Ramos (cell line): ENCODE measurements around the gene IL9R.
"Not testable (repeated sequence)": the region's sequence is repeated elsewhere in the genome, so short reads cannot be mapped to it uniquely, and the experiment has no call there.

Experiments
- in situ Hi-C: fragments of 300-500 bp; cut with MboI; formaldehyde crosslinking; loops from one replicate; pipeline ENCODE4 v1.14.3; 2022; ENCODE audit warnings: low sequenced_read_pairs; ENCODE audit not compliant: unreplicated experiment

The IL9R gene, protein sequence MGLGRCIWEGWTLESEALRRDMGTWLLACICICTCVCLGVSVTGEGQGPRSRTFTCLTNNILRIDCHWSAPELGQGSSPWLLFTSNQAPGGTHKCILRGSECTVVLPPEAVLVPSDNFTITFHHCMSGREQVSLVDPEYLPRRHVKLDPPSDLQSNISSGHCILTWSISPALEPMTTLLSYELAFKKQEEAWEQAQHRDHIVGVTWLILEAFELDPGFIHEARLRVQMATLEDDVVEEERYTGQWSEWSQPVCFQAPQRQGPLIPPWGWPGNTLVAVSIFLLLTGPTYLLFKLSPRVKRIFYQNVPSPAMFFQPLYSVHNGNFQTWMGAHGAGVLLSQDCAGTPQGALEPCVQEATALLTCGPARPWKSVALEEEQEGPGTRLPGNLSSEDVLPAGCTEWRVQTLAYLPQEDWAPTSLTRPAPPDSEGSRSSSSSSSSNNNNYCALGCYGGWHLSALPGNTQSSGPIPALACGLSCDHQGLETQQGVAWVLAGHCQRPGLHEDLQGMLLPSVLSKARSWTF

DNA sequence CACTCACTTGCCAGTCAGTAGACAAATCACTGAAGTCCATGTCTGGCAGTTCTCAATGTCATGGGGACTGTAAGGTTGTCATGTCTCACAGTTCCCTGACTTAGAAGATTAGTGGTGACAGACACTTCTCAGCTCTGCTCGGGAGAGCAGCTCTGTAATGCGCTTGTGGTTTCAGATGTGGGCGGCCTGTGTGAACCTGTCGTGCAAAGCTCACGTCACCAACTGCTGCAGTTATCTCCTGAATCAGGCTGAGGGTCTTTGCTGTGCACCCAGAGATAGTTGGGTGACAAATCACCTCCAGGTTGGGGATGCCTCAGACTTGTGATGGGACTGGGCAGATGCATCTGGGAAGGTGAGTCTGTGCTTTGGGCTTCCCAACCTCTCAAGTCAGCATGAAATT lies at the start of gene IL9R:
IL9R (plus strand) TSS at position 261 of the 400 bp plus-strand sequence; CDS start at position 325, 64 bp downstream.
- in situ Hi-C loops: no loop called here

DNA sequence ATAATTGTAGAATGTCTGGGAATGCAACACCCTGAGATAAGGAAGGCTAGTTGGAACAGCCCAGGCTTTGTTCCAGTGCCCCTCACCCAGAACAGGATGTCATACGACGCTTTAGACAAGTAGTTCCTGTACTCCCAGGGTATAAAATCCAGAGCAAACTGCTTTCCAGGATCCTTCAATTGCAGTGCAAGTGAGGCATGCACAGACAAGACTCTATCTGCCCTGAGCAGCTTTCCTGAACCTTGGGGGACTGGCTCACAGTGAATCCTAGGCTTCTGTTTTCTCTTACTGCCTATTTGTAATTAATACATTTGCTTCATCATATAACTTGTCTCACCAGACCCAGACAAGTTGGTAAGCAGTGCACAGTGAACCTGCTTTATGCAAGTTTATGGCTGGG lies 48.4 kb upstream of the IL9R start:
- in situ Hi-C loops: no loop called here

DNA sequence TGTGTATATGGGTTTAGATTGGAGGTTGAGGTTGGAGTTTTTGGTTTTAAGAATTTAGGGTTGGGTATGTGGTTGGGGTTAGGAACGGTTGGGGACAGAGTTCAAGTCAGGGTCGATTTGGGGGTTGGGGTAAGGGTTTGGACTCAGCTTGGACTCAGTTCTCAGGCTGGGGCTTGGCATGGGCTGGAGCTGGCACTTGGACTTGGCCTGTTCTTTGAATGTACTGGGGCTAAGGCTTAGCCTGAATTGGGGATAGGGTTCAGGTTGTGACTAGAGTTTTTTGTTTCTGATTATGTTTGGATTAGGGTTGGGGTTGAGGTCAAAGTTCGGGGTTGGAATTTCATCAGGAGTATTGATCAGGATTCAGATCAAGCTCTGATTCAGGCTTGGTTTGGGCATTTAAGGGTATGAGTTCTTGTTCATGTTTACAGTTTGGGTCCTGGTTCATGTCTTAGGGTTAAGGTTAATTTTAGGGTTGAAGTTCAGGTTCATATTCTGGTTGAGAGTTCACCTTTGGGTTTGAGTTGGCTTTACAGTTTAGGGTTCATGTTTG lies 46.2 kb upstream of the IL9R start:
- in situ Hi-C loops: no loop called here

DNA sequence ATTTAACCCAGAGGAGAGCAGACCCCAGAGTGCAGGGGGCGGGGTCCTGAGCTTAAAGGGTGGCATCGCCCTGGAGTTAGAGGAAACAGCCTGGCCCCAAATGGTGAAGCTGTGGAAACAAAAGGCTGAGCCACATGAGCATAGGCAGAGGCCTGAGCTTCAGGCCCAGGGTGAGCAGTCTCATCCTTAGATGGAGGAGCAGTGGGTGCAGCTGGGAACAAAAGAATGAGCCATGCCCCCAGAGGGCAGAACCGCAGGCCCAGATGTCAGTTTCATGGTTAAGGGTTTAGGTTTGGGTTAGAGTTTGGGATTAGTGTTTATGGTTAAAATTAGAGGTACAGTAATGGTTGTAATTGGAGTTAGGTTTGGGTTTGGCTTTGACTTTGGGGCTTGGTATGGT lies 44.4 kb upstream of the IL9R start:
- in situ Hi-C loops: no loop called here

DNA sequence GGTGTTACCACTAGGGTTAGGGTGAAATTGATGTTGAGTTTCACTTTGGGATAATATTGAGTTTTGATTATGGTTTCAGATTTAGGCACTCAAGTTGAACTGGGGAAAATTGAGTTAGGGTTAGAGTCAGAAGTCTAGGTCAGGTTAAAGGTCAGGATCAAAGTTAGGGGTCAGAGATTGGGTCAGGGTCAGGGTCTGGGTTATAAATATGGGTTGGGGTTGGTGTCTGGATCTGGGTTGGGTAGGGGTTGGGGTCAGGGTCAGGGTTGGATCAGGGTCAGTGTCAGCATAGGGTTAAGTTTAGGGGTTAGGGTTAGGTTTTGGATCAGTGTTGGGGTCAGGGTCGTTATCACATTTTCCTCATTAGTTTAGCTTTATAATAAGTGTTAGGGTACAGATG lies 42.7 kb upstream of the IL9R start:
- in situ Hi-C loops: no loop called here

DNA sequence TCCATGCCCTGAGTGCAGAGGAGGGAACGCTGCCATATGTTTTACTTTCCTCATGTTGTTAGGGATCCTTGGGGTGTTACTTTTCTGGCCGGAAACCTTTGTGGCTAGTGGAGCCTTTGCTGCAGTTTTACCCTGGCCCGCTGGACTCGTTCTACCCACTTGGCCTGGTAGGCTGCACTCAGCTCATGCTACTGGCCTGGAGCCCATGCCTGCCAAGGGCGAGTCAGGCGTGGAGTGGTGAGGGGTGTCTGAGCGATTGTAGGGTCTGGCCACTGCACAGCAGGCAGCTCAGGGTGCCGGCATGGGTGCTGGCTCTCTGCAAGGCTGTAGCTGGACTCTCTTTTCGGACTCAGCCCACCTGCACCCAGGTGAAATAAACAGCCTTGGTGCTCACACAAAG lies 41.4 kb upstream of the IL9R start:
- in situ Hi-C loops: no loop called here

DNA sequence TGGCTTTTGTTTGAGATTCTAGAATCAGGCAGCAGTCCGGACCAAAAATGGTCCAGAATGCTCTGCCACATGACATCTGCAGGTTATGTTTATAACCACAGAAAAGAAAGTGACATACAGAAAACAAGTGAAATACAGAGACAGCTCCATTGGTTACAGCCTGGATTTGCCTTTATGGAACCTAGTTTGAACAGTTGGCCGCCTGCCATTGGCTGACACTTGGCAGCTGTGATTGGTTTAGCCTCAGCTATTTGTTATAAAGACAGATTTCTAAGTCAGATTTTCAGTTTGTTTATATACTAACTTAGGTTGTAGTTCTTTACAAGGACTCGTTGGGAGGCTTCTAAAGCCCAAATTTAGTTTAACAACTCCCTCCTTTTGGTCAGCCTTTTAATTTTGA lies 40.8 kb upstream of the IL9R start:
- in situ Hi-C loops: no loop called here

DNA sequence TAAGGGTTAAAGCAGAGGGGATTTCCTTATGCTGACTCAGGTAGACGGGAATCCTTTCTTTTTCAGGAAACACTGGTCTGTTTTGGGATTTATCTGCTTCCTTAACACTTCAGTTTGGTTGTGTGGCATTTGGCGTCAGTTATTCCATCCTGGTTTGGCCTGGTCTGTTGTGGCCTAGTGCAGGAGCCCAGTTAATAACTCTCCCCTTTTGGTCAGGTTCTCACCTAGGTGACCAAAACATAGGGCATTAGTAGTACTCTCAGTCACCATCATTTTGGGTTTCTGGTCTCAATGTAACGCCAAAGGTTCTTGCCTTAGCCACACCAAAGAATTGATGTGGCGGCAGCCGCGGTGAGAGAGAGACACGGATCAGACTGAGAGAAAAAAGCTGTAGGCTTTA lies 39.7 kb upstream of the IL9R start:
- in situ Hi-C loops: no loop called here

DNA sequence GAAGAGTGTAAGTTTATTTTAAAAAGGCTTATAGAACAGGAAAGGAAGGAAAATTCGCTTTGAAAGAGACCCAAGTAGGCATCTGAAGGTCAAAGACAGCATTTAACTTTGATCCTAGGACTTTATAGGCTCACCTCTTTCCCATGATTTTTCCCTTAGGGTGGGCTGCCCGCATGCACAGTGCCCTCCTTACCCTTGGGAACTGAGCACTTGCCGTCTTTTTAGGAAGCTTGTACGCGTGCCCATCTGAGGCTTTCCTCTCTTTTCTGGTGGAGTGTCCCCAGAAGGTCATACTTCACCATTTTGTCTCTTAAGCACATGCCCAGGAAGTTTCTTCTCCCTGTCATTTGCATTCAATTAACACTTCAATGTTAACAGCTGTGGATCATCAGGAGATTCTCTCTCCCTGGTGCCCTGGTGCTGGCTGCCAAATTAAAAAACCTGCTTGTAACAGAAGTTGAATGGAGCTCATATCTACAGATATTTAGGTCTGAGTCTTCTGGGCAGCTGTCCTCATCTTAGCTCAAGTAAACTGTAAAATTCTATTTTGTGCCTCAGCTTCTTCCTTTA lies 38.4 kb upstream of the IL9R start:
- in situ Hi-C loops: no loop called here

DNA sequence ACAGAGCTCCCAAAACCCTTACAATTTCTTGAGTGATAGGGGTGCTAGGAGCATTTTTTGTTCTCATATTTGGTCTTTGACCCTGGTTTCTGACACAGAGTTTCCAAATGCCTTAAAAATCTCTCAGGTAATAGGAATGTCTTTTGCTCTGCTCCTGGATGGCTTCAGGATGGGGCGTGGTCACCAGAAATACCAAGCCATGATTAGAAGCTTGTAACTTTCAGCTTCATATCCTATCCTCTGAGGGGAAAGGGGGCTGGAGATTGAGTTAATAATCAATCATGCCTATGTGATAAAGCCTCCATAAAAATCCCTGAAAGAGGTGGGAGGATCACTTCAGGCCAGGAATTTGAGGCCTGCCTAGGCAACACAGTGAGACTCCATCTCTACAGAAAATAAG lies 34.6 kb upstream of the IL9R start:
- in situ Hi-C loops: no loop called here

DNA sequence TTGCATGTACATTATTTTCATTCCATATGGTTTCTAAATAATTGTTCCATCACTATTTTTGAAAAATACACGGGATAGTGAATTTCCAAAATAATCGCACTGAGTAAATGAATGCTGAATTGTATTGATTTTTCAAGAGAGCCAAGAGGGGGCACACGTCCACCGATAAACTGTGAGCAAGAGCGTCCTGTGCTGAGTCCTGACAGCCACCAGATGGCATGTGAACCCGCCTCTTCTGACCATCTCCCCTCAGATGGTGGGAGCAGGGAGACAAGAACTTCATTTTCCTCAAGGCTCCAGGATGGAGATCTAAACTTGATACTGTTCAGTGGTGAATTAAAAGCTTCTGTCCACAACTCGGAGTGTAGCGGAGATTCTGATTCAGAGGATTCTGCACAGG lies 30.6 kb upstream of the IL9R start:
- in situ Hi-C loops: no loop called here

DNA sequence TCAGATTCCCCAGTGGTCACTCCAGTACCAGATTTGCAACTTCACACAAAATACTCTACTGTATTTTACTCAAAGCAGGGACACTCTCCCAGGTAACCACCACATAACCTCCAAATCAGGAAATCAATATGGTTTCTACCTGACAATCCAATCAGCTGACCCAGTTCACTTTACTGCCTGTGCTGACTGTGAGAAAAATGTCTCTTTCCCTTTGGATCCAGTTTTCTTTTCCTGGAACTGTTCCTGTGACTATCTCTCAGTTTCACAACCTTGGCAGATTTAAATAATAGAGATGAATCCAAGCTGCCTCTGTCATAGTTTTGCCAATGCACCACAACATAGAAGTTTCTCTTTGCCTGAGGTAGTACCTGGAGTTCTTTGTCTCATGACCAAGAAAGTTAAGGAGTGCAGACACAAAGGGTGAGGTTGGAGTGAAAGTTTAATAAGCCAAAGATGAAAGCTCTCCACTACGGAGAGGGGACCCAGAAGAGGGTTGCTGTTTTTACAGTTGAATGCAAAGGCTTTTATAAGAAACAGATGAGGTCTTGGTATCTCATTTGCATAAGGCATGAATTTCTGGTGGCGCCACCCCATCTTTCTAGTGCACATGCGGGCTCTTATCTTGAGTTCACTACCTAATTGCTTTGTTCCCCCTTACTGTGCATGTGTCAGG lies 29.7 kb upstream of the IL9R start:
- in situ Hi-C loops: no loop called here

DNA sequence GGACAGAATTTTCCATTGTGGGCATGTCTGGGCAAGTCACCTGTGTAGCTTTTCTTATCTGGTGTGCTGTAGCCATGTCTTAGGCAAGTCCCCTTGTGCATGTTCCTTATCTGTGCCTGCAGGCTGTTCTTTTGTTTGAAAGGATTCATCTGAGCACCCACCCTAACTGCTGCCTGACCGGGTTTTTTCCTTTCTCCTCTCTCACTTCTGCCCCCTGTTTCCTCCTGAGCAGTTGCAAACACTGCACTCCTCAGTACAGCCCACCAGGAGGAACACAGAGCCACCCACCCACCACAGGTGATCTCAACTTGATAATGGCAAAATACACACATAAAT lies 29.2 kb upstream of the IL9R start:
- in situ Hi-C loops: no loop called here

DNA sequence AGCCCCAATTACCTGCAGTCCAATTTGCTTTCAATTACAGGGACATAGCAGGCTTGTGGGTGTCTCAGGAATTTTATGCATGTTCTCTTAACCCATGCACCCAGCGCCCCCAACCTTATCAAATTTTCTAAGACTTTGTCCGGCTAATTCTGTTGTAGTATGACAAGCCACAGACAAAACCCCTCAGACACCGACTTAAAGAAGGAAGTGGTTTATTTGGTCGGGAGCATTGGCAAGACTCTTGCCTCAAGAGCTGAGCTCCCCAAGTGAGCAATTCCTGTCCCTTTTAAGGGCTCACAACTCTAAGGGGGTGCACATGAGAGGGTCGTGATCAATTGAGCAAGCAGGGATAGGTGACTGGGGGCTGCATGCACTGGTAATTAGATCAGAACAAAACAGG lies 28.7 kb upstream of the IL9R start:
- in situ Hi-C loops: no loop called here

DNA sequence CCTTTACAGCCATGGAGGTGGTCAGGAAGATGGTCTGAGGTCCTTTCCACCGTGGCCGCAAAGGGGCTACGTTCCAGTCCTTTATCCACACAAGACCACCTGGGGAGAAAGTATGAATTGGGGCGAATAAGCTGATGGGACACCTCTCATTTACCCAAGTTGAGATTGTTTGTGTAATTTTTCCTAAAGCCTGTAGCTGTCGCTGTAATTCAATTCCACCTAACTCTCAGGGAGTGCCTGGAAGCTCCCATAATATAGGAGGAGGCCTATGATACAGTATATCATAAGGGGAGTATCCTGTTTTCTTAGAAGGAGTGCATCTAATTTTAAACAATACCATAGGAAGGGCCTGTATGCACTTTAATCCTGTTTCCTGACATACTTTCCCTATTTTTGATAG lies 25.8 kb upstream of the IL9R start:
- in situ Hi-C loops: not testable (repeated sequence)

DNA sequence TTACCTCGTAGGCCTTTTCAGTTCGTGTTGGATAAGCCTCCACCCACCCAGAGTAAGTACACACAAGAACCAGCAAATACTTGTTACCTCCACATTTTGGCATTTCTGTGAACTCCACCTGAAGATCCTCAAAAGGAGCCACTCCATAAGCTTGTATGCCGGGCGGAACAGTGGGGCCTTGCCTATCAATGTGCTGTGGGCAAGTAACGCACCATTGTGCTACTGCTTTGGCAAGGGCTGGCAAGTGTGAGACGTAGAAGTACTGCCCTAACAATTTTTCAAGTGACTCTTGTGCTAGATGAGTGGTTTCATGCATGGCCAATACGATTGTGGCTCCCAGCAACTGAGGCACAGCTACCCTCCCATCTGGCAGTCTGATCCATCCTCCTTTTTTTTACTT lies 25.3 kb upstream of the IL9R start:
- in situ Hi-C loops: not testable (repeated sequence)

DNA sequence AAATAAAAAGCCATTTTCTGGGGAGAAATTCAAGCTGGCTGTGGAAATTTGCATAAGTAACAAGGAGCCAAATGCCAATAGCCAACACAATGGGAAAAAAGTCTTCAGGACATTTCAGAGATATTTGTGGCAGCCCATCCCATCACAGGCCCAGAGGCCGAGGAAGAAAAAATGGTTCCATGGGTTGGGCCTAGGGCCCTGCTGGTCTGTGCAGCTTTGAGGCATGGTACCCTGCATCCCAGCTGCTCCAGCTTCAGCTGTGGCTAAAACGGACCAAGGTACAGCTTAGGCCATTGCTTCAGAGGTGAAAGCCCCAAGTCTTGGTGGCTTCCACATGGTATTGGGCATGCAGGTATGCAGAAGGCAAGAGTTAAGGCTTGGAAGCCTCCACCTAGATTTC lies 14.2 kb upstream of the IL9R start:
- in situ Hi-C loops: no loop called here

DNA sequence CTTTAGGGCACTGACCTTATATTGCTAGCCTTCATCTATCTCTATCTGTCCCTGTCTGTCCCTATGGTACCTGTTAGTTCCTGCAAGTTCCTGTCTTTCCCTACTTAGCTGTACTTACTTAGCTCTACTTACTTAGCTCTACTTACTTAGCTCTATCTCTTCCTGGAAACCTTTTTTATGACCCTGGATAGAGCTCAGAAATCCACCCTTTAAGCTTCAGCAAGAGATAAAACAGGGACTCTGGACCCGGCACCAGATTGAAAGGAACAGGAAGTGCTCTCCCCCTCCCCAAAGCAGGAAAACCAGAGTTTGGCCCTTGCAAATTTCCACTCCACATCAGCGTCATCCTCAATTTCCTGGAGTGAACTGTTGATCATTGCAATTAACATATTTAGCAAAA lies 12.3 kb upstream of the IL9R start:
- in situ Hi-C loops: no loop called here

DNA sequence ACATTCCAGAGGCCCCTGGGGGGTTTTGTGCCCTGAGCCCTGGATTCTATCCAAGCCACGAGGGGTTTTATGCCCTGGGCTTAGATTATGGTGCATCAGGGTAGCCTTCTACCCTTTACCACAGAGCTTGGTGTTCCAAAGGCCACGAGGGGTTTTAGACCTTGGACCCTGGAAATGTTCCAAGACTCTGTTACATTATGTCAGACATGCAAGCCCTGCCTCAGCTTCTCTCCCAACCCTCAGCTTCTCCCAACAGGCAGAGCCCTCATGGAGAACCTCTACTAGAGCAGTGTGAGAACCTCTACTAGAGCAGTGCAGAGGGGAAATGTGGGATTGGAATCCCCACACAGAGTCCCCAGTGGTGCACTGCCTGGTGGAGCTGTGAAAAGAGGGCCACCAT lies 10.5 kb upstream of the IL9R start:
- in situ Hi-C loops: not testable (repeated sequence)

DNA sequence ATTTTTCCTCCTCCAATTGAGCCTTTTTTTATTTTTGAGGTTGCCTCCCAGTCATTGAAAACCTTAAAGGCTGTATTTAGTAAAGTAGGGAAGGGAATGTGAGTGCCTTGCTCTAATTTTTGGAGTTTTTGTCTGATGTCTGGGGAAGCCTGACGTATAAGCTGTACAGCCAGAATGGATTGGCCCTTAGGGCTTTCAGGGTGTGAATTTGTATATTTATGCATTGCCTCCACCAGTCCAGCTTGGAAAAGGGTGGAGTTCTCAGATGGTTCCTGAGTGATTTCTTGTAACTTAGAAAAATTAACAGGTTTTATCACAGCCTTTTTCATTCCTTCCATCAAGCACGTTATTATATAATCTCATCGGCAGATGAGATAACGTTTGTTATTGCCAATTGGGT lies 8.6 kb upstream of the IL9R start:
- in situ Hi-C loops: no loop called here

DNA sequence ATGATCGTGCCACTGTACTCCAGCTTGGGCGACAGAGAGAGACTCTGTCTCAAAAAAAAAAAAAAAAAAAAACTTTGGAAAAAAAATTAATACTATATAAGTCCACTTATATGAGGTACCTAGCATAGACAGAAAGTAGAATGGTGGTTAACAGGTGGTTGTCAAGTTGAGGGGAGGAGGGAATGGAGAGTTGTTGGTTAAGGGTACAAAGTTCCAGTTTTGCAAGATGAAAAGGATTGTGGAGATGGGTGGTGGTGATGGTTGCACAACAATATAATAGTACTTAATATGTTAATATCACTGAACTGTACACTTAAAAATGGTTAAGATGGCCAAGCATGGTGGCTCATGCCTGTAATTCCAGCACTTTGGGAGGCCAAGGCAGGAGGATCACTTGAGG lies 4.1 kb upstream of the IL9R start:
- in situ Hi-C loops: no loop called here
